Astrocyte (in vitro differentiated cells and primary cell): Measurements from ENCODE around the gene MSMB. TPM values are rescaled to one million over a fixed set of nuclear protein-coding genes. Genes with fewer than 3 reads are reported as not detected.
A peak's percentile ranks its signal among the peaks of the same experiment; 100 is the strongest.
"Not testable (repeated sequence)": the region's sequence is repeated elsewhere in the genome, so short reads cannot be mapped to it uniquely, and the experiment has no call there.

Source experiments
- DNase-seq: peaks from one replicate; pipeline ENCODE4 v3.0.0-alpha.2; 2010; ENCODE audit warnings: low read depth
- FAIRE-seq: peaks from 2 replicates; lab custom pipeline; 2011; peaks lifted over from hg19 to GRCh38; lab: Jason Lieb, UNC
- H2AFZ ChIP-seq: 2 replicates; pipeline ENCODE4 v1.6.0; 2012; ENCODE audit warnings: low read depth, low read length, inconsistent platforms
- H3K27ac ChIP-seq: 2 replicates; pipeline ENCODE4 v1.5.1; 2011; ENCODE audit warnings: low read depth, low read length, inconsistent platforms
- H3K27me3 ChIP-seq: 2 replicates; pipeline ENCODE4 v1.6.0; 2011; ENCODE audit warnings: low read length, inconsistent platforms; ENCODE audit not compliant: insufficient read depth
- H3K36me3 ChIP-seq: 2 replicates; pipeline ENCODE4 v1.5.1; 2011; ENCODE audit warnings: low read length, inconsistent platforms; ENCODE audit not compliant: insufficient read depth
- H3K4me1 ChIP-seq: 2 replicates; pipeline ENCODE4 v1.5.1; 2011; ENCODE audit warnings: low read length, inconsistent platforms; ENCODE audit not compliant: insufficient read depth
- H3K4me2 ChIP-seq: 2 replicates; pipeline ENCODE4 v1.6.0; 2012; ENCODE audit warnings: low read length, inconsistent platforms
- H3K4me3 ChIP-seq: 2 replicates; pipeline ENCODE4 v1.5.1; 2011; ENCODE audit warnings: low read depth, mild to moderate bottlenecking, low read length, inconsistent platforms; ENCODE audit not compliant: insufficient read depth
- H3K79me2 ChIP-seq: 2 replicates; pipeline ENCODE4 v1.6.0; 2012; ENCODE audit warnings: mild to moderate bottlenecking, low read length, inconsistent platforms; ENCODE audit not compliant: insufficient read depth
- H3K9ac ChIP-seq: 2 replicates; pipeline ENCODE4 v1.6.0; 2012; ENCODE audit warnings: mild to moderate bottlenecking, low read length, inconsistent platforms
- H3K9me3 ChIP-seq: 2 replicates; pipeline ENCODE4 v1.5.1; 2012; ENCODE audit warnings: low read depth, mild to moderate bottlenecking, low read length, inconsistent platforms; ENCODE audit not compliant: insufficient read depth
- H4K20me1 ChIP-seq: 2 replicates; pipeline ENCODE4 v1.6.0; 2012; ENCODE audit warnings: low read length, inconsistent platforms; ENCODE audit not compliant: insufficient read depth
- H3K27ac Mint-ChIP-seq: one replicate; pipeline ENCODE4 v1.8.0; 2021; ENCODE audit warnings: mild to moderate bottlenecking, mixed read lengths; ENCODE audit not compliant: unreplicated experiment
- H3K27me3 Mint-ChIP-seq: one replicate; pipeline ENCODE4 v1.8.0; 2021; ENCODE audit warnings: low read depth, mixed read lengths; ENCODE audit not compliant: unreplicated experiment
- H3K36me3 Mint-ChIP-seq: one replicate; pipeline ENCODE4 v1.8.0; 2021; ENCODE audit warnings: low read depth, mixed read lengths; ENCODE audit not compliant: unreplicated experiment
- H3K4me1 Mint-ChIP-seq: one replicate; pipeline ENCODE4 v1.8.0; 2021; ENCODE audit warnings: low read depth, mixed read lengths; ENCODE audit not compliant: unreplicated experiment
- H3K4me3 Mint-ChIP-seq: one replicate; pipeline ENCODE4 v1.8.0; 2021; ENCODE audit warnings: mild to moderate bottlenecking, moderate library complexity, mixed read lengths; ENCODE audit not compliant: unreplicated experiment
- H3K9me3 Mint-ChIP-seq: one replicate; pipeline ENCODE4 v1.8.0; 2021; ENCODE audit warnings: mild to moderate bottlenecking, mixed read lengths; ENCODE audit not compliant: unreplicated experiment
- total RNA-seq: library from RNA; stranded (reverse); gene quantifications from 2 replicates; pipeline ENCODE4 v1.2.1, GENCODE V29; 2021
- TF ChIP-seq, protein P1 (sequence below): IDR thresholded peaks from 2 replicates; pipeline ENCODE4 v1.5.1; 2011; ENCODE audit warnings: low read depth, mild to moderate bottlenecking, inconsistent platforms, low read length, moderate library complexity; ENCODE audit not compliant: insufficient read depth

MSMB gene
- total RNA-seq, 1 donor from 2014 or later = not detected

DNA sequence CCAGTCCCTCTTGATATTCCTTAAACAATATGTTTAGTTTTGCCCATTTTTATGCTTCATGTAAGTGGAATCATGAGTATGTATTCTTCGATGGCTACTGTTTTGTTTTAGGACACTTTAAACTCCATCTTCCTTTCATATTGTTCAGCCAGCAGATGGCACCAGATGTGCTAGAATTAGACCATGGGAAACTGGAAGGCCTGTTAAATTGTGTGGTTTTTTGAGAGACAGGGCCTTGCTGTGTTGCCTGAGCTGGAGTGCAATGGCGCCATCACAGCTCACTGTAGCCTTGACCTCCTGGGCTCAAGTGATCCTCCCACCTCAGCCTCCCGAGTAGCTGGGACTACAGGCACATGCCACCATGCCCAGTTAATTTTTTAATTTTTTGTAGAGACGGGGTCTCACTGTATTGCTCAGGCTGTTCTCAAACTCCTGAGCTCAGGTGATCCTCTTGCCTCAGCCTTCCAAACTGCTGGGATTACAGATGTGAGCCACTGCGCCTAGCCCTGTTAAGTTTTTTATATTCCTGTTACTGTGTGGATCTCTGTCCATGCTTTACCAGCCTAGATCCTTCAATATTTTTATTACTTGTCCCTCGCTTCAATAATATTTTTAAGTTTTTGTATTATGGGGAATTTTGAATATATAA lies 62.4 kb downstream of the MSMB start:
- DNase-seq = peak; percentile 26
- not testable (repeated sequence) for H3K9me3 ChIP-seq, H3K9ac ChIP-seq, H3K4me3 Mint-ChIP-seq, H3K4me3 ChIP-seq, H2AFZ ChIP-seq, H3K27ac ChIP-seq, H3K9me3 Mint-ChIP-seq, H4K20me1 ChIP-seq, H3K4me1 ChIP-seq, H3K36me3 Mint-ChIP-seq, H3K36me3 ChIP-seq, H3K4me1 Mint-ChIP-seq, H3K27me3 ChIP-seq, H3K27me3 Mint-ChIP-seq, H3K4me2 ChIP-seq, H3K27ac Mint-ChIP-seq, FAIRE-seq
- TF ChIP-seq, protein P1, sequence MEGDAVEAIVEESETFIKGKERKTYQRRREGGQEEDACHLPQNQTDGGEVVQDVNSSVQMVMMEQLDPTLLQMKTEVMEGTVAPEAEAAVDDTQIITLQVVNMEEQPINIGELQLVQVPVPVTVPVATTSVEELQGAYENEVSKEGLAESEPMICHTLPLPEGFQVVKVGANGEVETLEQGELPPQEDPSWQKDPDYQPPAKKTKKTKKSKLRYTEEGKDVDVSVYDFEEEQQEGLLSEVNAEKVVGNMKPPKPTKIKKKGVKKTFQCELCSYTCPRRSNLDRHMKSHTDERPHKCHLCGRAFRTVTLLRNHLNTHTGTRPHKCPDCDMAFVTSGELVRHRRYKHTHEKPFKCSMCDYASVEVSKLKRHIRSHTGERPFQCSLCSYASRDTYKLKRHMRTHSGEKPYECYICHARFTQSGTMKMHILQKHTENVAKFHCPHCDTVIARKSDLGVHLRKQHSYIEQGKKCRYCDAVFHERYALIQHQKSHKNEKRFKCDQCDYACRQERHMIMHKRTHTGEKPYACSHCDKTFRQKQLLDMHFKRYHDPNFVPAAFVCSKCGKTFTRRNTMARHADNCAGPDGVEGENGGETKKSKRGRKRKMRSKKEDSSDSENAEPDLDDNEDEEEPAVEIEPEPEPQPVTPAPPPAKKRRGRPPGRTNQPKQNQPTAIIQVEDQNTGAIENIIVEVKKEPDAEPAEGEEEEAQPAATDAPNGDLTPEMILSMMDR = peak; percentile 30
- peaks cover 26% of the 10 kb centered on the region for H3K79me2 ChIP-seq

Other genes starting within 250 kb of the MSMB start
- 16.4 and 18.4 TPM in 2 replicates for gene AGAP4, start 198.8 kb downstream of the MSMB start, total RNA-seq
- 90.9 and 93.2 TPM in 2 replicates for gene TIMM23, start 73.8 kb downstream of the MSMB start, total RNA-seq
- 116 and 120 TPM in 2 replicates for gene NCOA4, start 15.6 kb downstream of the MSMB start, total RNA-seq
- not detected in 2 replicates for gene ANTXRL, start 240.7 kb upstream of the MSMB start, total RNA-seq